Measurements from ENCODE around the gene CPB1.
A peak's percentile ranks its signal among the peaks of the same experiment; 100 is the strongest.
"Not testable (repeated sequence)": the region's sequence is repeated elsewhere in the genome, so short reads cannot be mapped to it uniquely, and the experiment has no call there.

CPB1 gene

DNA sequence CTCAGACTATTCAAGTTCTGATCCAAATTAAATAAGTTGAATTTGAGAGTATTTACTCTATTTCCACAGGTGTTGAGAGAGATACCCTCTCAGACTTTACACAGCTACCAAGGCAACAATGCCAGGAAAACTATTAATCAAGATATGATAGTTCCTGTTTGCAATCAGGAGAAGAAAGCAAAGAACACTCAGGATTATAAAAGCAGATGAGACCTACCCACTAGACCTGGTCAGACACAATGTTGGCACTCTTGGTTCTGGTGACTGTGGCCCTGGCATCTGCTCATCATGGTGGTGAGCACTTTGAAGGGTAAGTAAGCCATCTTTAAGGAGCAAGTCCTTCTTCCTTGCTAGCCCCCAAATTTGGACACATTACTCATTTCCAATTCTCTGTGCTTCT is at the start of gene CPB1:
Gene CPB1 (plus strand): TSS at position 227 of the 400 bp plus-strand sequence. CDS start 13 bp downstream, at position 240.
- no peak within 1 kb of the TSS for H3K4me3 ChIP-seq (ENCODE audit: low read depth, low read length)
- DNase-seq (ENCODE audit: low read depth) = no peak
- TF ChIP-seq, protein P1, sequence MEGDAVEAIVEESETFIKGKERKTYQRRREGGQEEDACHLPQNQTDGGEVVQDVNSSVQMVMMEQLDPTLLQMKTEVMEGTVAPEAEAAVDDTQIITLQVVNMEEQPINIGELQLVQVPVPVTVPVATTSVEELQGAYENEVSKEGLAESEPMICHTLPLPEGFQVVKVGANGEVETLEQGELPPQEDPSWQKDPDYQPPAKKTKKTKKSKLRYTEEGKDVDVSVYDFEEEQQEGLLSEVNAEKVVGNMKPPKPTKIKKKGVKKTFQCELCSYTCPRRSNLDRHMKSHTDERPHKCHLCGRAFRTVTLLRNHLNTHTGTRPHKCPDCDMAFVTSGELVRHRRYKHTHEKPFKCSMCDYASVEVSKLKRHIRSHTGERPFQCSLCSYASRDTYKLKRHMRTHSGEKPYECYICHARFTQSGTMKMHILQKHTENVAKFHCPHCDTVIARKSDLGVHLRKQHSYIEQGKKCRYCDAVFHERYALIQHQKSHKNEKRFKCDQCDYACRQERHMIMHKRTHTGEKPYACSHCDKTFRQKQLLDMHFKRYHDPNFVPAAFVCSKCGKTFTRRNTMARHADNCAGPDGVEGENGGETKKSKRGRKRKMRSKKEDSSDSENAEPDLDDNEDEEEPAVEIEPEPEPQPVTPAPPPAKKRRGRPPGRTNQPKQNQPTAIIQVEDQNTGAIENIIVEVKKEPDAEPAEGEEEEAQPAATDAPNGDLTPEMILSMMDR (conservative IDR thresholded peaks at IDR 0.05; ENCODE audit: low read depth, low read length) = no peak

- DNase-seq (ENCODE audit: low read depth) = peak; percentile 18
- TF ChIP-seq, protein P1 (conservative IDR thresholded peaks at IDR 0.05; ENCODE audit: low read depth, low read length) = no peak
These were observed 48.7 kb upstream of the CPB1 start for GRCh38 chr3:148778926-148779325.

DNA sequence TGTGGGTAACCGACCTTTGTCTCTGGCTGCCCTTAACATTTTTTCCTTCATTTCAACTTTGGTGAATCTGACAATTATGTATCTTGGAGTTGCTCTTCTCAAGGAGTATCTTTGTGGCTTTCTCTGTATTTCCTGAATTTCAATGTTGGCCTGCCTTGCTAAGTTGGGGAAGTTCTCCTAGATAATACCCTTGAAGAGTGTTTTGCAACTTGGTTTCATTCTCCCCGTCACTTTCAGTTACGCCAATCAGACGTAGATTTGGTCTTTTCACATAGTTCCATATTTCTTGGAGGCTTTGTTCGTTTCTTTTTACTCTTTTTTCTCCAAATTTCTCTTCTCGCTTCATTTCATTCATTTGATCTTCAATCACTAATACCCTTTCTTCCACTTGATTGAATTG is 42.6 kb upstream of the CPB1 start:
- not testable (repeated sequence) for DNase-seq (ENCODE audit: low read depth); H3K4me3 ChIP-seq (ENCODE audit: low read depth, low read length)

More at GRCh38 chr3:148778926-148779325, 48.7 kb upstream of the CPB1 start:
- H3K4me3 ChIP-seq (ENCODE audit: low read depth, low read length) = no peak overlapping the region

DNA sequence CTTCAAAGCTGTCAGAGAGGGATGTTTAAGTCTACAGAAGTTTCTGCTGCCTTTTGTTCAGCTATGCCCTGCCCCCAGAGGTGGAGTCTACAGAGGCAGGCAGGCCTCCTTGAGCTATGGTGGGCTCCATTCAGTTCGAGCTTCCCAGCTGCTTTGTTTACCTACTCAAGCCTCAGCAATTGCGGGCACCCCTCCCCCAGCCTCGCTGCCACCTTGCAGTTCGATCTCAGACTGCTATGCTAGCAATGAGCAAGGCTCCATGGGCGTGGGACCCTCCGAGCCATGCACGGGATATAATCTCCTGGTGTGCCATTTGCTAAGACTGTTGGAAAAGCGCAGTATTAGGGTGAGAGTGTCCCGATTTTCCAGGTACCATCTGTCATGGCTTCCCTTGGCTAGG is 41.5 kb upstream of the CPB1 start:
- H3K4me3 ChIP-seq (ENCODE audit: low read depth, low read length); DNase-seq (ENCODE audit: low read depth): not testable (repeated sequence)

GRCh38 chr3:148789146-148789545 is 38.5 kb upstream of the CPB1 start:
- DNase-seq (ENCODE audit: low read depth) = peak; percentile 55
- H3K4me3 ChIP-seq (ENCODE audit: low read depth, low read length) = no peak overlapping the region
- TF ChIP-seq, protein P1 (conservative IDR thresholded peaks at IDR 0.05; ENCODE audit: low read depth, low read length) = no peak

- TF ChIP-seq, protein P1 (conservative IDR thresholded peaks at IDR 0.05; ENCODE audit: low read depth, low read length) = no peak
- no peak for DNase-seq (ENCODE audit: low read depth)
- no peak overlapping the region for H3K4me3 ChIP-seq (ENCODE audit: low read depth, low read length)
These were observed 37.7 kb upstream of the CPB1 start for GRCh38 chr3:148789906-148790305.

DNA sequence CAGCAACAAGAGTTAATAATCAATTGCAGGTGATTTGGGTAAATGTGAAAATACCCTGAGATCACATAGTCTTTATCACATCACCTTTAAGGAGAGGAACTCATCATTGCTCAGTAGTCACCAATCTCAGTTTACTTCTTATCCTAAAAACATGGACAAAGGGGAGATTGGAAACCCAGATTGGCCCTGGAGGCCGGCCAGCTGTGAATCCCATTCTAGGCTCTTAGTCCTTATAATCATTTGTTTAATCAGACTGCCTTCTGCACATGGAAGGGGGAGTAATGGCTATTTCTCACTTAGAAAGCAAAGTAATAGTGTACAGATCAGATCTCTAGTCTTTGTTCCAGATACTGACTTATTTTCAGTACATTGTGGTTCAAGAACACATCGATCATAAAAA is 37.2 kb upstream of the CPB1 start:
- no peak overlapping the region for H3K4me3 ChIP-seq (ENCODE audit: low read depth, low read length)
- TF ChIP-seq, protein P1 (conservative IDR thresholded peaks at IDR 0.05; ENCODE audit: low read depth, low read length) = no peak
- no peak for DNase-seq (ENCODE audit: low read depth)

- TF ChIP-seq, protein P1 (conservative IDR thresholded peaks at IDR 0.05; ENCODE audit: low read depth, low read length) = no peak
- no peak overlapping the region for H3K4me3 ChIP-seq (ENCODE audit: low read depth, low read length)
- peak; percentile 54 for DNase-seq (ENCODE audit: low read depth)
These were observed 36.5 kb upstream of the CPB1 start for GRCh38 chr3:148790851-148791735.
